IPS-NIHi11 (cell line): Measurements from ENCODE around the gene MOXD1.

Experiments
- DNase-seq: peaks from one replicate; pipeline ENCODE4 v3.0.0; 2012; ENCODE audit warnings: mixed read lengths, low spot score

MOXD1 gene

GRCh38 chr6:132400883-132401617 lies at the start of gene MOXD1:
MOXD1 (minus strand) TSS chr6:132401475; CDS start chr6:132401426, 49 bp downstream.
- peak; percentile 85 for DNase-seq

DNA sequence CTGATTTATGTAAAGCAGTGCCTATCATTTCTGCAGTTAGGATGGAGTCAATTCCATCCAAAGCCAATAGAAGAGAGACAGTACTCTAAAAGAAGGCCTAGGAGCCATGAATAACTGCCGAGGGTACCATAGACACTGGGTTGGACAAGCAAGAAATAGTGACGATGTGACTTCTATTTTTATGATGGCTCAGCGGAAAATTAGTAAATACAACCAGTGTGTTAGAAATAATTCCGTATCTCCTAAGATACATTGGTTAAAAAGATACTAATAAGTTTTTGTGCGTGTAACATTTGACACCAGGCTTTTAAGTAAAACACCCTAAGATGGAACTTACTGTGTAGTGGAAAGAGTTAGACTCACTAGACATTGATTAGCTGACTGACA lies 45.6 kb upstream of the MOXD1 start:
- no peak for DNase-seq

GRCh38 chr6:132446141-132446854 lies 45.0 kb upstream of the MOXD1 start:
- no peak for DNase-seq

DNA sequence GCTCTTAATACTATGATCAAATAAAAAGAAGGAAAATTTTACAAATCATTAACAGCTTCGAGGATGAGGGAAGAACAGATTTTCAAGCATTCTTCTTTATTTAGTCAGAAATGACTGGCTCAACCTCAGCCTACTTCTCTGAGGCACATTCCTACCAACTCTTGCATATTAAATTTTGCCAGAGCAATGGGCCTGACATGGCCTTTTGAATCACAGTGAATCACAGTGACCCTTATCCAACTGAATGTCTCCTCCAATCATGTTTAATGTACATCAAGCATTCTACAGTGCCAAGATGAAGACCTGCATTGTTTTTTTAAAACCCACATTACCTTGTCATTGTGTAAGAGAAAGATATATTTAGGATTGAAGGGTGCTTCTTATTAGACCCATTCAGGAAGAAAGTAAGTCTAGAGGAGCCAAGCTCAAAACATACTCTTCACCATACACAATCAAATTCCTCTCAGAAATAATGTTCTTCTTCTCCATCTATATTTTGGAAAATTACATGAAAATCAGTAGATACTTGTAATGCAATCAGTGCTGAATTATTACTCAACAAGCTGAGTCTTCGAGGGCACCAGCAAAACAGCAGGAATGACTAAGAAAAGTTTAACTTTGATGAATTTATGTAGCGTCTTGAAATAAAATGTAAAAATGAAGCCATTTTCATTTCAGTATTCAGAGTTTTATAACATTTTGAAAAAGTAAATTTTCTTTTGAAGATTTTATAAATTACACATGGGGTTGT lies 44.1 kb upstream of the MOXD1 start:
- DNase-seq = no peak

DNA sequence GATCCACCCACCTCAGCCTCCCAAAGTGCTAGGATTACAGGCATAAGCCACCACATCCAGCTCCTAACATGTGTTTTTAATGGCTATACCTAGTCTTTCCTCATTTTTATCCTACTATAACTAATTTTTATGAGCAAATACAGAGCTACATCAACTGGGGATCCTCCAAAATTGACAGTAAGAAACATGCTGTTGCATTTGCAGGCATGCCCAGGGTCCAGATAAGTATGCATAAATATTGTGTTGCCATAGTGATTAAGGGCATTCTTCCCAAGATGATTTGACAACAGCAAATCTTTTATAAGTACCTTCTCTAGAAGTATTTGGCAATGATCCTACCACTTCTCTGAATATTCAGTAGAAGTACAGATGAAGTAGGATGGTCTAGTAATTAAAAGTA lies 41.9 kb upstream of the MOXD1 start:
- DNase-seq = no peak

GRCh38 chr6:132430110-132430509 lies 28.8 kb upstream of the MOXD1 start:
- DNase-seq = no peak

GRCh38 chr6:132425176-132425575 lies 23.9 kb upstream of the MOXD1 start:
- DNase-seq = no peak

- DNase-seq = no peak
These were observed 22.6 kb upstream of the MOXD1 start for GRCh38 chr6:132423839-132424238.

DNA sequence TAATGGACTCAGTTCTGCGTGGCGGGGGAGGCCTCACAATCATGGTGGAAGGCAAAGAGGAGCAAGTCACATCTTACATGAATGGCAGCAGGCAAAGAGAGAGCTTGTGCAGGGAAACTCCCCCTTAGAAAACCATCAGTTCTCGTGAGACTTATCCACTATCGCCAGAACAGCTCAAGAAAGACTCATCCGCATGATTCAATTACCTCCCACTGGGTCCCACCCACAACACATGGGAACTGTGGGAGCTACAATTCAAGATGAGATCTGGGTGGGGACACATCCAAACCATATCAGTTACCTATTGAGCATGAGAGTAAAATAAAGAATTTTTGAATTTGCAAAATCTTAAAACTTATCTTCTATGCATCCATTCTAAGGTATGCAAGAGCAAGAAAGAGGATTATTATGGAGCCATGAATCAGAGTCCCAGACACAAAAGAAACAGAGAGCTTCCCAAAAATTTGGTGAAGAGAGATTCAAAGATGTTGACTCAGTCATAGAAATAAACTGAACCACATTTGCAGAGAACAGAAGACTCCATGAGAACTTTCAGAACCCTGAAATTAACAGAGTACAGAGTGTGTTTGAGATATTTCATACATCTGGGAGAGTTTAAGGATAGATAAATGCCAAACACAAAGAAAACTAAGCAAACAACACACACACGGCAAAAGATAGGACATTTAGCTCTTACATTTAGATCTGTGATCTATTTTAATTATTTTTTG lies 17.1 kb upstream of the MOXD1 start:
- no peak for DNase-seq

- no peak for DNase-seq
These were observed 13.5 kb upstream of the MOXD1 start for GRCh38 chr6:132414761-132415160.

- DNase-seq = no peak
These were observed 13.0 kb upstream of the MOXD1 start for GRCh38 chr6:132414322-132414721.

DNA sequence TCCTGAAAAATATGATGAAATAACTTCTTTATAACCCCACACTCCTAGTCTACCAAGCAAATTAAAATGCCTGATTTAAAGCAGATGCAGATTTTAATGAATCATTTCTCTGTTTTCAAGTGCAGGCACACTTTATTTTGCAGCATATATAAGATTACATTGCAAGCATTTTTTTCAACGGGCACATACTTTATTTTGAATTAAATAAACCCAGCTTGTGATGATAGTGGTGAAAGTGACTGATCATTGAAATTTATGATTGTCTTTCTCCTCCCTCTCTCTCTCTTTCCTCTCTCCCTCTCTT lies 12.2 kb upstream of the MOXD1 start:
- no peak for DNase-seq

- DNase-seq = no peak
These were observed 11.6 kb upstream of the MOXD1 start for GRCh38 chr6:132412656-132413498.

DNA sequence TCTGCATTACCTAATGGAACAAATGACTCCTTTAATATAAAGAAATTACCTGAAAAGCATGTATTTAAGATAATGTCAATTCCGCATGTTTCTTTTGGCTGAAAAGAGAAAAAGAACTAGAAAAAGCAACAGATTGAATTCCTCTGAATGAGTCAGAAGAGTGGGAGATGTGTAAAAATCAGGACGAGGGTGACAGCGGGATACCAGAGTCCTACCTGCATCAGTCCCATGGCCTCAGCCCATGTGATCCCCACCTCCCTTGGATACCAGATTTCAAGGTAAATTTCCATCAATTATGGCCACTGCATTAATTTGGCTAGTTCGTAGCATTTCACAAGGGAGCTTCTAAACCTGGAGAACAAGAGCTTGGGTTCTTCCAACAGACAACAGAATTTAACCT lies 10.0 kb upstream of the MOXD1 start:
- no peak for DNase-seq

- no peak for DNase-seq
These were observed 9.6 kb upstream of the MOXD1 start for GRCh38 chr6:132410830-132411229.

DNA sequence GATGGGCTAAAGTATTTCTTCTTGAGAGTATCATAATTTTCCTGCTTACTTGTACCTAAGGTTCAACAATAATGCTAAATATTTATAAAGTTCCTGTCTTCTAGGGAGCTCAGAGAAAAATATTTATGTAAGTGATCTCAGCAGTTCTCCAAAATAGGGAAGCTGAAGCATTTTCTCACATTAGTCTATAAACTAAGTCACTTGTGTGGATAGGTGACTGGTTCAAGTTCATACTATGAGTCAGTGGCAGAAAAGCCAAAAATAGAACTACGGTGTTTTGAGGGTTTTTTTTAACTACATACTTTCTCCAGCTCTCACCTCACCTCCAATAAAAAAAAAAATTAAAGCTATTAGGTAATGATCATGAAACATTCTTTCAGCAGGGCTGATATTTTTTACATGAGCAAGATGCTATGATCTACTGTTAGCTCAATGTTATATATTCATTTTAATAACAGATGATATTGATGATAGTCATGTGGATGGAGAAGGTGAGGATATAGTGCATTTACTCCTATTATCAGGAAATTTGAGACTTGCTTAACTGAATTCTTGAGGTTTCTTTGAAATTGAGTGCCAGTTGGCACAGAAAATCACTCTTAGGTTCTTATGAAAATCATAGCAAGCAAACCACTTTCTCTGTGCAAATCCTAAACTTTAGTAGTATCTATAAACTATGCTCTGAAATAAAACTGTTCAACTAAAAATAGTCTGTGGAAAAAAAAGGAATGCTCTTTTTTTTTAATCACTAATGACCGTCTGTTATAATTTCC lies 4.1 kb upstream of the MOXD1 start:
- DNase-seq = no peak

DNA sequence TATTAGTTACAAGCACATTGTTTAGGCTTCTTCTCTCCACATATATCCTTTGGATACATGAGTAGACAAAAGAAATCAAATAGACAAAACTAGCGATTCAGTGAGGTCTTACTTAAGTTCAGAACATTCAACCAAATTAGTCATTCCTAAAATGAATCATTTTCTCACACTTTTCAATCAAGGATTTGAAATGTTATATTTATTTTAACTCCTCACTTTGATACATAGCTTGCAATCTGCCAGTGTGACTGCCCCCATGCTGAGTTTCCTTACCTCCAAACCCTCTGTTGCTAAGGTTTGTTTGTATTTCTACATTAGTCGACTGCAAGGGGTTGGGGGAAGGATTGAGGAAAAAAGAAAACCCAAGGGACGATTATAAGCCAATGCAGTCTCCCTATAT lies 3.5 kb upstream of the MOXD1 start:
- no peak for DNase-seq

- no peak for DNase-seq
These were observed 3.1 kb upstream of the MOXD1 start for GRCh38 chr6:132404330-132404729.

GRCh38 chr6:132401618-132402285 lies 477 bp upstream of the MOXD1 start:
- DNase-seq = peak; percentile 17

- peak; percentile 21 for DNase-seq
These were observed 756 bp downstream of the MOXD1 start for GRCh38 chr6:132400555-132400882.
